Ovary (tissue), 9 donors: ENCODE data around the gene BGN. TPM values are rescaled to one million over a fixed set of nuclear protein-coding genes. Genes with fewer than 3 reads are reported as not detected.

Experiments
- DNase-seq, 5 donors: peaks; one replicate each; pipeline ENCODE4 v3.0.0-alpha.2; 2019 to 2020
- H3K27ac ChIP-seq, 2 donors: fragments of 200-600 bp; one replicate each; pipeline versions ENCODE4 v1.5.1 to v1.8.0; 2019 to 2022
- H3K27me3 ChIP-seq: fragments of 200-600 bp; one replicate; pipeline ENCODE4 v1.8.0; 2022
- H3K36me3 ChIP-seq: fragments of 200-600 bp; sonication (generic); one replicate; pipeline ENCODE4 v1.5.1; 2019
- H3K4me1 ChIP-seq: one replicate; pipeline ENCODE4 v1.8.1; 2013; ENCODE audit warnings: mild to moderate bottlenecking, moderate library complexity; ENCODE audit not compliant: insufficient read depth
- H3K4me3 ChIP-seq: fragments of 200-600 bp; sonication (generic); one replicate; pipeline ENCODE4 v1.5.1; 2017
- H3K9me3 ChIP-seq, 2 donors: fragments of 200-600 bp in 1 of 2; sonication (generic) in 1 of 2; one replicate each; pipeline versions ENCODE4 v1.5.1 to v1.8.1; 2013 to 2019; ENCODE audit warnings: mild to moderate bottlenecking in 1 of 2, moderate library complexity in 1 of 2
- EP300 ChIP-seq: sonication (generic); formaldehyde crosslinking; IDR thresholded peaks from one replicate; pipeline ENCODE4 v1.6.1; 2017; ENCODE audit warnings: antibody characterized with exemption
- POLR2A ChIP-seq: fragments of 450-650 bp; IDR thresholded peaks from one replicate; pipeline ENCODE4 v1.6.1; 2017; ENCODE audit warnings: antibody characterized with exemption, mild to moderate bottlenecking, moderate library complexity
- WGBS, 3 donors: extraction: QIAGEN DNeasy Blood & Tissue Kit in 1 of 3; methylation state at CpG; one replicate each; pipeline versions ENCODE4 v1.1.5 to v1.1.7; 2013 to 2017; 5-methylcytosine and 5-hydroxymethylcytosine counted together
- intact Hi-C, 4 donors: fragments of 100-400 bp; cut with DNase I; formaldehyde crosslinking; loops; one replicate each; pipeline versions ENCODE4 v1.11.0 to v1.15.1; 2022 to 2023
- polyA plus RNA-seq, 2 donors: library from polyadenylated mRNA; stranded (reverse); fragments of 200-250 nt in 1 of 2; fragments of 350-450 nt in 1 of 2; fragmentation: Illumina TruSeq in 1 of 2; extraction: RNeasy Lipid Tissue Mini Kit (QIAGEN cat#74804) in 1 of 2; gene quantifications; one replicate each; pipeline ENCODE4 v1.2.3, GENCODE V29; 2013 to 2014
- total RNA-seq, 7 donors: library from RNA; depleted of rRNA in 2 of 7; stranded (reverse); fragments of >200 nt in 2 of 7; fragmentation: NEBNext Ultra II Directional in 3 of 7; extraction: Animal tissue kit (Norgen Biotek cat#: 25700) in 3 of 7; gene quantifications; one replicate each; pipeline versions ENCODE4 v1.1.0 to v1.2.4, GENCODE V29; 2016 to 2023
- TF ChIP-seq, protein P1 (sequence below), 3 donors: fragments of 450-650 bp in 2 of 3; fragments of 200-600 bp in 1 of 3; IDR thresholded peaks; one replicate each; pipeline versions ENCODE4 v1.5.1 to v1.8.0; 2016 to 2022; ENCODE audit warnings: antibody characterized with exemption in 3 of 3, mild to moderate bottlenecking in 1 of 3
- donor health status: DM: no; HTN: no; CAD: no; lungs with moderate emphysema.
- donor health status: DM: no; HTN: no; CAD: no.
- donor health status: Bipolar disorder and iron deficiency.
- donor health status: DM: yes; HTN: yes; CAD: no.
- donor health status: DM: no; HTN: no; CAD: no.
- donor health status: DM: yes; HTN: yes; CAD: no.

BGN gene
- total and polyA plus RNA-seq, 9 donors, result 10.0 to 81.7 (median 48.5) TPM

DNA sequence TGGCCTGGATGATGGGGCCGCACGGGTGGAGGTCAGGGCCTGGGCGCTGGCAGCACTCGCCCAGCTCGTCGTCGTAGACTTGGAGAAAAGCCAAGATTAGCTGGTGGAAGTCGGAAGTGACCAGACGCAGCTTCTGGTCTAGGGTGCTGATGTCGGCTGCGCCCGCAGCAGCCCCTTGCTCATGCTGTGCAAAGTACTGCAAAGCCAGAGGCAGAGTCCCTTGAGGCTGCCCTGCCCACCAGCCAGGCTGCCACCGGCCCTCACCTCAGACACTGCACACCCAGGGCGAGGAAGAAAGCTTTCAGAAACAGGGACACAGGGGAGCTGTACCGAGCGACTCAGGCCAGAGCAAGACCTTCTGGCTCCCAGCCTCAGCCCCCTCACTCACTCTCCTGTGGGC lies 39.2 kb upstream of the BGN start:
- Histone ChIP-seq H3K4me3 (no peak overlapping the region), H3K4me1 (no peaks in the 10 kb centered on the region), H3K9me3 (no peaks in the 10 kb centered on the region), H3K27ac (no peak overlapping the region), H3K27me3 (no peaks in the 10 kb centered on the region), H3K36me3 (no peaks in the 10 kb centered on the region)
- TF ChIP-seq EP300 (no peak), POLR2A (no peak)
- TF ChIP-seq, protein P1, sequence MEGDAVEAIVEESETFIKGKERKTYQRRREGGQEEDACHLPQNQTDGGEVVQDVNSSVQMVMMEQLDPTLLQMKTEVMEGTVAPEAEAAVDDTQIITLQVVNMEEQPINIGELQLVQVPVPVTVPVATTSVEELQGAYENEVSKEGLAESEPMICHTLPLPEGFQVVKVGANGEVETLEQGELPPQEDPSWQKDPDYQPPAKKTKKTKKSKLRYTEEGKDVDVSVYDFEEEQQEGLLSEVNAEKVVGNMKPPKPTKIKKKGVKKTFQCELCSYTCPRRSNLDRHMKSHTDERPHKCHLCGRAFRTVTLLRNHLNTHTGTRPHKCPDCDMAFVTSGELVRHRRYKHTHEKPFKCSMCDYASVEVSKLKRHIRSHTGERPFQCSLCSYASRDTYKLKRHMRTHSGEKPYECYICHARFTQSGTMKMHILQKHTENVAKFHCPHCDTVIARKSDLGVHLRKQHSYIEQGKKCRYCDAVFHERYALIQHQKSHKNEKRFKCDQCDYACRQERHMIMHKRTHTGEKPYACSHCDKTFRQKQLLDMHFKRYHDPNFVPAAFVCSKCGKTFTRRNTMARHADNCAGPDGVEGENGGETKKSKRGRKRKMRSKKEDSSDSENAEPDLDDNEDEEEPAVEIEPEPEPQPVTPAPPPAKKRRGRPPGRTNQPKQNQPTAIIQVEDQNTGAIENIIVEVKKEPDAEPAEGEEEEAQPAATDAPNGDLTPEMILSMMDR (IDR thresholded peaks at IDR 0.05), result no peak
- 83 to 88% (median 84%) methylated on average over 16 of the region's 16 CpGs for WGBS, 3 donors
- intact Hi-C loops, result no loop called here
- DNase-seq, result no peak

DNA sequence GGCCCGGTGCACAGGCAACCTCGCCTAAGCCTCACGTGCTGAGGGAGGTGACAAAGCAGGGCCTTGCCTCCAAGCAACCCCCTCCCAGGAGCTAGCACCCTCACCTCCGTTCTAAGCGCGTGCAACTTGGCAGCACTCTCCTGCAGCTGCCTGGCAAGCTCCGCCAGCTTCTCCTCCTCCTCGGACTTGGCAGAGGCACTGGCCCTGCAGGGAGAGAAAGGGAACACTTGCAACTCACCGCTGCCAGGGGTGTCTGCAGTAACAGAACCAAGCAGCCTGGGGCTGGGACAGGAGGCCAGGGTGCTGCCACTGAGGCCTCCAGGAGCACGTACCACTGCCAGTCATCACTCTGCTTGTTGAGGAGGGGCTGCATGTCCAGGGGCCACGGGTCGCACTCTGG lies 38.6 kb upstream of the BGN start:
- 80 to 81% (median 80%) methylated on average over 12 of the region's 12 CpGs for WGBS, 3 donors
- H3K4me3 ChIP-seq, result no peak overlapping the region
- no peaks in the 10 kb centered on the region for H3K27me3 ChIP-seq
- DNase-seq, result peak in 1 of 5 donors; percentile 9
- H3K27ac ChIP-seq, result no peak overlapping the region
- no peaks in the 10 kb centered on the region for H3K9me3 ChIP-seq
- H3K36me3 ChIP-seq, result no peaks in the 10 kb centered on the region
- TF ChIP-seq EP300 (no peak), POLR2A (no peak)
- TF ChIP-seq, protein P1 (IDR thresholded peaks at IDR 0.05), result no peak
- no peaks in the 10 kb centered on the region for H3K4me1 ChIP-seq
- intact Hi-C loops, result no loop called here

DNA sequence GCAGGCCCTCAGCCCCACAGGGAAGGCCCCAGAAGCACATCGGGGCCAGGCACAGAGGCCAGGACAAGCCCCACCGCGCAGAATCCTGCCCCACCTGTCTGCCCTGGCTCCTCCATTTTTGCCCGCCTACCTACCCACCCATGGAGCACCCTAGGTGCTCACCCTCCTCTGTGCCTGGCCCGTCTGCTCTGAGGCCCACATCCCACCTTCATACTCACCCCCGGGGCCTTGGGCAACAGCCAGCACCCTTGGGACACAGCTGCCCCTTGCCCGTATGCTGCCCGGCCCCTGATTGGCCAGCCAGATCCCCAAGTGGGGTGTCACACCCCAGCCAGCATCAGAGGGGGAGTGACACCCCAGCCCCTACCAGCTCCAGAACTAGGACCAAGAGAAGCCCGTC lies 38.1 kb upstream of the BGN start:
- no peaks in the 10 kb centered on the region for H3K36me3 ChIP-seq
- peak in 1 of 5 donors; percentile 15 for DNase-seq
- H3K27ac ChIP-seq, result no peak overlapping the region
- no peaks in the 10 kb centered on the region for H3K9me3 ChIP-seq
- 84 to 92% (median 91%) methylated on average over 9 of the region's 9 CpGs for WGBS, 3 donors
- no peaks in the 10 kb centered on the region for H3K27me3 ChIP-seq
- intact Hi-C loops, result no loop called here
- H3K4me3 ChIP-seq, result no peak overlapping the region
- H3K4me1 ChIP-seq, result no peaks in the 10 kb centered on the region
- TF ChIP-seq, protein P1 (IDR thresholded peaks at IDR 0.05), result no peak
- TF ChIP-seq POLR2A (no peak), EP300 (no peak)

DNA sequence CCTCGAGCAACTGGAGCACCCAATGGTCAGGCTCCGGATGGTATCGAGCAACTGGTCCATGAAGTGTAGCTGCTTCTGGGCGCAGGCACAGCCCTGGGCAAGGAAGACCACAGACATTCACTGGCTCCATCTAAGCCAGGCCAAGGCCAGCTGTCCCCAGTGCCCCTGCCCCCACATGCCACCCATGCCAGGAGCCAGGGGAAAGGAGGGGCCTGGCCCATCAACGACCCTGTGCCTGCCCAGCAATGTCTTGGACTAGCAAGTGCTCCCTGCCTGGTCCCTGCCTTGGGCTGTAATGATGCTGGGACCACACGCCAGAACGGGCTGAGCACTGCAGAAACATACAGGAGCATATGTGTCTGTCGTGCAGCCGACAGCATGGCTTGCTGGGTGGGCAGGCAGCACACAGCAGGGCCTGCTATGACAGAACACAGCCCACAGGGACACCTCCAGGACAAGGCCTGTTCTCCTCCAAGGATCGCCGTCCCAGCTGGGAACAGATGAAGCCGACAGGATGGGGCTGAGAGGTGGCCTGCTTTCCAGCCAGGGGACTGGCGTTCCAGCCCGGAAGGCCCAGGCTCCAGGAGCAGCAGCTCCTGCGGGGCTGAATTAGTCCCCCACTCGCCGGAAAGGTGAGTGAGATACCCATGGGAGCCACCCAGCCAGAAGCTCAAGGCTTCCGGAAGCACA lies 37.5 kb upstream of the BGN start:
- Histone ChIP-seq H3K36me3 (no peaks in the 10 kb centered on the region), H3K27ac (no peak overlapping the region), H3K4me3 (no peak overlapping the region), H3K9me3 (no peaks in the 10 kb centered on the region), H3K27me3 (no peaks in the 10 kb centered on the region), H3K4me1 (no peaks in the 10 kb centered on the region)
- intact Hi-C loops, result no loop called here
- peak in 1 of 5 donors; percentile 9 for DNase-seq
- TF ChIP-seq POLR2A (no peak), EP300 (no peak)
- TF ChIP-seq, protein P1 (IDR thresholded peaks at IDR 0.05), result no peak
- whole genome bisulfite sequencing, 3 donors, result 86 to 92% (median 91%) methylated on average over 17 to 18 of the region's 18 CpGs
